H54 (cell line): ENCODE measurements around the gene BCAR3.
"Not testable (repeated sequence)": the region's sequence is repeated elsewhere in the genome, so short reads cannot be mapped to it uniquely, and the experiment has no call there.

ENCODE experiments used
- DNase-seq: peaks from one replicate; pipeline ENCODE4 v3.0.0; 2011; ENCODE audit warnings: low spot score, mixed read lengths; ENCODE audit not compliant: insufficient read length
- FAIRE-seq: peaks from 3 replicates; lab custom pipeline; 2011; peaks lifted over from hg19 to GRCh38; lab: Jason Lieb, UNC
- POLR2A ChIP-seq: IDR thresholded peaks from 2 replicates; pipeline ENCODE4 v1.6.1; 2011; ENCODE audit warnings: low read depth, mild to moderate bottlenecking, low read length

Gene BCAR3

GRCh38 chr1:93700532-93701469 is 19.2 kb upstream of the BCAR3 start:
- no peak for TF ChIP-seq POLR2A
- DNase-seq, result no peak
- FAIRE-seq, result no peak

GRCh38 chr1:93699503-93700168 is 18.0 kb upstream of the BCAR3 start:
- DNase-seq (no peak), FAIRE-seq (no peak)
- TF ChIP-seq POLR2A, result no peak

GRCh38 chr1:93699049-93699384 is 17.4 kb upstream of the BCAR3 start:
- FAIRE-seq (no peak), DNase-seq (no peak)
- TF ChIP-seq POLR2A, result no peak

GRCh38 chr1:93698329-93699048 is 16.9 kb upstream of the BCAR3 start:
- no peak for FAIRE-seq
- no peak for DNase-seq
- no peak for TF ChIP-seq POLR2A

GRCh38 chr1:93697566-93697965 is 15.9 kb upstream of the BCAR3 start:
- not testable (repeated sequence) for FAIRE-seq, DNase-seq

GRCh38 chr1:93695411-93696005 is 13.9 kb upstream of the BCAR3 start:
- no peak for TF ChIP-seq POLR2A
- no peak for FAIRE-seq
- no peak for DNase-seq

GRCh38 chr1:93694819-93695218 is 13.2 kb upstream of the BCAR3 start:
- TF ChIP-seq POLR2A, result no peak
- DNase-seq (no peak), FAIRE-seq (no peak)

- TF ChIP-seq POLR2A, result no peak
- FAIRE-seq (no peak), DNase-seq (no peak)
Measured at GRCh38 chr1:93694039-93694438, 12.4 kb upstream of the BCAR3 start.

- DNase-seq, result peak; percentile 61
- no peak for TF ChIP-seq POLR2A
- FAIRE-seq, result peak; percentile 76
Measured at GRCh38 chr1:93692983-93693591, 11.4 kb upstream of the BCAR3 start.

- FAIRE-seq, result no peak
- TF ChIP-seq POLR2A, result no peak
- no peak for DNase-seq
Measured at GRCh38 chr1:93692451-93692861, 10.8 kb upstream of the BCAR3 start.

GRCh38 chr1:93692026-93692425 is 10.4 kb upstream of the BCAR3 start:
- no peak for FAIRE-seq
- DNase-seq, result no peak
- no peak for TF ChIP-seq POLR2A

- FAIRE-seq, result no peak
- no peak for TF ChIP-seq POLR2A
- no peak for DNase-seq
Measured at GRCh38 chr1:93690921-93691789, 9.5 kb upstream of the BCAR3 start.
